OCI-LY7 (cell line): ENCODE measurements around the gene PRIMA1. TPM values are rescaled to one million over a fixed set of nuclear protein-coding genes. Genes with fewer than 3 reads are reported as not detected.

ENCODE experiments used
- BruUV-seq: library from RNA; stranded (reverse); fragments of 400-500 nt; replicated peaks from 2 replicates; lab custom pipeline; 2021; lab: Mats Ljungman, UMichigan
- CTCF ChIA-PET: fragments of 300-600 bp; sonication (Branson Sonifier 250); formaldehyde crosslinking; loops from one replicate; lab custom pipeline; 2022; ENCODE audit warnings: antibody characterized with exemption; ENCODE audit not compliant: unreplicated experiment; lab: Charles Lee
- POLR2A ChIA-PET: fragments of 300-600 bp; sonication (Branson Sonifier 250); formaldehyde crosslinking; loops from one replicate; lab custom pipeline; 2022; ENCODE audit warnings: antibody characterized with exemption; lab: Charles Lee
- DNase-seq: peaks from one replicate; pipeline ENCODE4 v3.0.0-alpha.2; 2015; ENCODE audit warnings: low spot score
- H2AFZ ChIP-seq: fragments of 200-600 bp; sonication (generic), shearing (Covaris generic); 2 replicates; pipeline ENCODE4 v1.6.1; 2014; ENCODE audit warnings: mild to moderate bottlenecking, antibody characterized with exemption, low read length, moderate library complexity
- H3K27ac ChIP-seq: fragments of 200-600 bp; sonication (generic); 2 replicates; pipeline ENCODE4 v1.5.1; 2014; ENCODE audit warnings: mixed run types, low read depth, mild to moderate bottlenecking, moderate library complexity, low read length, inconsistent platforms; ENCODE audit not compliant: poor library complexity, severe bottlenecking
- H3K36me3 ChIP-seq: fragments of 200-600 bp; sonication (generic); 2 replicates; pipeline ENCODE4 v1.6.1; 2014; ENCODE audit warnings: mild to moderate bottlenecking, antibody characterized with exemption, low read length, moderate library complexity, mixed read lengths; ENCODE audit not compliant: insufficient read depth
- H3K4me1 ChIP-seq: fragments of 200-600 bp; sonication (generic); 2 replicates; pipeline ENCODE4 v1.5.1; 2014; ENCODE audit warnings: mild to moderate bottlenecking, low read length; ENCODE audit not compliant: insufficient read depth, poor library complexity, severe bottlenecking
- H3K4me2 ChIP-seq: fragments of 200-600 bp; sonication (generic); 2 replicates; pipeline ENCODE4 v1.6.1; 2014; ENCODE audit warnings: mild to moderate bottlenecking, low read length
- H3K4me3 ChIP-seq: fragments of 200-600 bp; sonication (generic); 2 replicates; pipeline ENCODE4 v1.5.1; 2014; ENCODE audit warnings: mild to moderate bottlenecking, low read depth, low read length; ENCODE audit not compliant: poor library complexity, severe bottlenecking
- H3K79me2 ChIP-seq: fragments of 200-600 bp; sonication (generic); 2 replicates; pipeline ENCODE4 v1.6.1; 2016; ENCODE audit warnings: low read depth, mild to moderate bottlenecking, low read length, moderate library complexity, mixed read lengths; ENCODE audit not compliant: insufficient read depth
- H3K9me2 ChIP-seq: fragments of 200-600 bp; sonication (generic); 2 replicates; pipeline ENCODE4 v1.6.1; 2016; ENCODE audit warnings: mild to moderate bottlenecking, low read length, mixed read lengths; ENCODE audit not compliant: insufficient read depth
- H3K9me3 ChIP-seq: fragments of 200-600 bp; sonication (generic); 2 replicates; pipeline ENCODE4 v1.6.1; 2014; ENCODE audit warnings: mild to moderate bottlenecking, mixed run types, low read length, mixed read lengths
- H4K20me1 ChIP-seq: fragments of 200-600 bp; sonication (generic); 2 replicates; pipeline ENCODE4 v1.6.1; 2014; ENCODE audit warnings: mild to moderate bottlenecking, antibody characterized with exemption, low read length, moderate library complexity, mixed read lengths; ENCODE audit not compliant: insufficient read depth
- EZH2phosphoT487 ChIP-seq: fragments of 200-600 bp; sonication (generic); IDR thresholded peaks from 2 replicates; pipeline ENCODE4 v1.6.1; 2018; ENCODE audit warnings: low read depth, borderline replicate concordance, mild to moderate bottlenecking, mixed run types, antibody characterized with exemption, low read length, moderate library complexity, mixed read lengths
- intact Hi-C: fragments of 100-400 bp; cut with micrococcal nuclease; formaldehyde crosslinking; loops from one replicate; pipeline ENCODE4 v1.10.0; 2022; ENCODE audit not compliant: unreplicated experiment
- total RNA-seq, 2 experiments: library from RNA; depleted of rRNA in 1 of 2; stranded (reverse); fragments of >200 nt in 1 of 2; shearing (Covaris generic) in 1 of 2; gene quantifications; 2 replicates each; pipeline ENCODE4 v1.2.3, GENCODE V29; 2014 to 2022
- TF ChIP-seq, protein P1 (sequence below): fragments of 200-600 bp; sonication (generic); conservative IDR thresholded peaks from 2 replicates; pipeline ENCODE4 v1.5.1; 2014; ENCODE audit warnings: mild to moderate bottlenecking, antibody characterized with exemption, low read length, moderate library complexity, mixed read lengths

Gene PRIMA1
- total RNA-seq, 2 experiments from 2014 or later, result not detected

GRCh38 chr14:93790966-93791365 is 2.7 kb upstream of the PRIMA1 start:
- H3K4me2 ChIP-seq, result no peak overlapping the region
- no peak overlapping the region for H3K27ac ChIP-seq
- H3K9me2 ChIP-seq, result no peaks in the 10 kb centered on the region
- no peaks in the 10 kb centered on the region for H3K4me1 ChIP-seq
- H4K20me1 ChIP-seq, result no peaks in the 10 kb centered on the region
- CTCF ChIA-PET, result no interaction called here
- H3K79me2 ChIP-seq, result no peaks in the 10 kb centered on the region
- DNase-seq, result no peak
- POLR2A ChIA-PET, result interaction anchor here (0.6 kb wide), 1 partner anchor 33 kb away, joined by 5 read pairs; no protein-coding TSS in a partner anchor
- no peak overlapping the region for H3K4me3 ChIP-seq
- no TSS peak for BruUV-seq
- H3K36me3 ChIP-seq, result no peaks in the 10 kb centered on the region
- intact Hi-C loops, result no loop called here
- H2AFZ ChIP-seq, result no peak overlapping the region
- H3K9me3 ChIP-seq, result no peaks in the 10 kb centered on the region
- TF ChIP-seq, protein P1, sequence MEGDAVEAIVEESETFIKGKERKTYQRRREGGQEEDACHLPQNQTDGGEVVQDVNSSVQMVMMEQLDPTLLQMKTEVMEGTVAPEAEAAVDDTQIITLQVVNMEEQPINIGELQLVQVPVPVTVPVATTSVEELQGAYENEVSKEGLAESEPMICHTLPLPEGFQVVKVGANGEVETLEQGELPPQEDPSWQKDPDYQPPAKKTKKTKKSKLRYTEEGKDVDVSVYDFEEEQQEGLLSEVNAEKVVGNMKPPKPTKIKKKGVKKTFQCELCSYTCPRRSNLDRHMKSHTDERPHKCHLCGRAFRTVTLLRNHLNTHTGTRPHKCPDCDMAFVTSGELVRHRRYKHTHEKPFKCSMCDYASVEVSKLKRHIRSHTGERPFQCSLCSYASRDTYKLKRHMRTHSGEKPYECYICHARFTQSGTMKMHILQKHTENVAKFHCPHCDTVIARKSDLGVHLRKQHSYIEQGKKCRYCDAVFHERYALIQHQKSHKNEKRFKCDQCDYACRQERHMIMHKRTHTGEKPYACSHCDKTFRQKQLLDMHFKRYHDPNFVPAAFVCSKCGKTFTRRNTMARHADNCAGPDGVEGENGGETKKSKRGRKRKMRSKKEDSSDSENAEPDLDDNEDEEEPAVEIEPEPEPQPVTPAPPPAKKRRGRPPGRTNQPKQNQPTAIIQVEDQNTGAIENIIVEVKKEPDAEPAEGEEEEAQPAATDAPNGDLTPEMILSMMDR, result no peak
- no peak for TF ChIP-seq EZH2phosphoT487

GRCh38 chr14:93789228-93790130 is 1.2 kb upstream of the PRIMA1 start:
- intact Hi-C loops, result no loop called here
- no TSS peak for BruUV-seq
- no peak for DNase-seq
- no peaks in the 10 kb centered on the region for H4K20me1 ChIP-seq
- no peaks in the 10 kb centered on the region for H3K79me2 ChIP-seq
- H3K9me3 ChIP-seq, result no peaks in the 10 kb centered on the region
- no peaks in the 10 kb centered on the region for H3K4me1 ChIP-seq
- no peak overlapping the region for H2AFZ ChIP-seq
- no peak overlapping the region for H3K27ac ChIP-seq
- no peak overlapping the region for H3K4me2 ChIP-seq
- TF ChIP-seq, protein P1, result 0 out of 2 replicates have a peak, but pooled peaks have one; percentile 15
- TF ChIP-seq EZH2phosphoT487, result no peak
- ChIA-PET POLR2A (no interaction called here), CTCF (no interaction called here)
- H3K9me2 ChIP-seq, result no peaks in the 10 kb centered on the region
- H3K36me3 ChIP-seq, result no peaks in the 10 kb centered on the region
- no peak overlapping the region for H3K4me3 ChIP-seq
